ENCODE data around the gene OR2B2.

- TF ChIP-seq, protein P1, sequence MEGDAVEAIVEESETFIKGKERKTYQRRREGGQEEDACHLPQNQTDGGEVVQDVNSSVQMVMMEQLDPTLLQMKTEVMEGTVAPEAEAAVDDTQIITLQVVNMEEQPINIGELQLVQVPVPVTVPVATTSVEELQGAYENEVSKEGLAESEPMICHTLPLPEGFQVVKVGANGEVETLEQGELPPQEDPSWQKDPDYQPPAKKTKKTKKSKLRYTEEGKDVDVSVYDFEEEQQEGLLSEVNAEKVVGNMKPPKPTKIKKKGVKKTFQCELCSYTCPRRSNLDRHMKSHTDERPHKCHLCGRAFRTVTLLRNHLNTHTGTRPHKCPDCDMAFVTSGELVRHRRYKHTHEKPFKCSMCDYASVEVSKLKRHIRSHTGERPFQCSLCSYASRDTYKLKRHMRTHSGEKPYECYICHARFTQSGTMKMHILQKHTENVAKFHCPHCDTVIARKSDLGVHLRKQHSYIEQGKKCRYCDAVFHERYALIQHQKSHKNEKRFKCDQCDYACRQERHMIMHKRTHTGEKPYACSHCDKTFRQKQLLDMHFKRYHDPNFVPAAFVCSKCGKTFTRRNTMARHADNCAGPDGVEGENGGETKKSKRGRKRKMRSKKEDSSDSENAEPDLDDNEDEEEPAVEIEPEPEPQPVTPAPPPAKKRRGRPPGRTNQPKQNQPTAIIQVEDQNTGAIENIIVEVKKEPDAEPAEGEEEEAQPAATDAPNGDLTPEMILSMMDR (IDR thresholded peaks at IDR 0.05) = peak in 1 of 6 experiments; percentile 5
- TF ChIP-seq POLR2A (IDR thresholded peaks at IDR 0.05) = no peak
These were observed 19.5 kb downstream of the OR2B2 start for GRCh38 chr6:27892649-27893058.

All from esophagus squamous epithelium (tissue), 4 donors.